Measurements from ENCODE around the gene SMCHD1.
"Not testable (repeated sequence)": the region's sequence is repeated elsewhere in the genome, so short reads cannot be mapped to it uniquely, and the experiment has no call there.

DNA sequence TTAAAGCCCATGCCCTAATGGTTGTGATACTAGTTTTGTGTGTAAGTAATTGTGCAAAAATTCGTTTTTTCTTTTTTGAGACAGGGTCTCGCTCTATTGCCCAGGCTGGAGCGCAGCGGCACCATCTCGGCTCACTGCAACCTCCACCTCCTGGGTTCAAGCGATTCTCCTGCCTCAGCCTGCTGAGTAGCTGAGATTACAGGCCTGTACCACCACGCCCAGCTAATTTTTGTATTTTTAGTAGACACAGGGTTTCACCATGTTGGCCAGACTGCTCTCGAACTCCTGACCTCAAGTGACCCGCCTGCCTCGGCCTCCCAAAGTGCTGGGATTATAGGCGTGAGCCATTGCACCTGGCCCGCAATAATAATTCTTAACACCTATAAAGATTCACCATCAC is 196.9 kb downstream of the SMCHD1 start:
- TF ChIP-seq, protein P1, sequence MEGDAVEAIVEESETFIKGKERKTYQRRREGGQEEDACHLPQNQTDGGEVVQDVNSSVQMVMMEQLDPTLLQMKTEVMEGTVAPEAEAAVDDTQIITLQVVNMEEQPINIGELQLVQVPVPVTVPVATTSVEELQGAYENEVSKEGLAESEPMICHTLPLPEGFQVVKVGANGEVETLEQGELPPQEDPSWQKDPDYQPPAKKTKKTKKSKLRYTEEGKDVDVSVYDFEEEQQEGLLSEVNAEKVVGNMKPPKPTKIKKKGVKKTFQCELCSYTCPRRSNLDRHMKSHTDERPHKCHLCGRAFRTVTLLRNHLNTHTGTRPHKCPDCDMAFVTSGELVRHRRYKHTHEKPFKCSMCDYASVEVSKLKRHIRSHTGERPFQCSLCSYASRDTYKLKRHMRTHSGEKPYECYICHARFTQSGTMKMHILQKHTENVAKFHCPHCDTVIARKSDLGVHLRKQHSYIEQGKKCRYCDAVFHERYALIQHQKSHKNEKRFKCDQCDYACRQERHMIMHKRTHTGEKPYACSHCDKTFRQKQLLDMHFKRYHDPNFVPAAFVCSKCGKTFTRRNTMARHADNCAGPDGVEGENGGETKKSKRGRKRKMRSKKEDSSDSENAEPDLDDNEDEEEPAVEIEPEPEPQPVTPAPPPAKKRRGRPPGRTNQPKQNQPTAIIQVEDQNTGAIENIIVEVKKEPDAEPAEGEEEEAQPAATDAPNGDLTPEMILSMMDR (IDR thresholded peaks at IDR 0.05), result not testable (repeated sequence)
- TF ChIP-seq, protein P2, sequence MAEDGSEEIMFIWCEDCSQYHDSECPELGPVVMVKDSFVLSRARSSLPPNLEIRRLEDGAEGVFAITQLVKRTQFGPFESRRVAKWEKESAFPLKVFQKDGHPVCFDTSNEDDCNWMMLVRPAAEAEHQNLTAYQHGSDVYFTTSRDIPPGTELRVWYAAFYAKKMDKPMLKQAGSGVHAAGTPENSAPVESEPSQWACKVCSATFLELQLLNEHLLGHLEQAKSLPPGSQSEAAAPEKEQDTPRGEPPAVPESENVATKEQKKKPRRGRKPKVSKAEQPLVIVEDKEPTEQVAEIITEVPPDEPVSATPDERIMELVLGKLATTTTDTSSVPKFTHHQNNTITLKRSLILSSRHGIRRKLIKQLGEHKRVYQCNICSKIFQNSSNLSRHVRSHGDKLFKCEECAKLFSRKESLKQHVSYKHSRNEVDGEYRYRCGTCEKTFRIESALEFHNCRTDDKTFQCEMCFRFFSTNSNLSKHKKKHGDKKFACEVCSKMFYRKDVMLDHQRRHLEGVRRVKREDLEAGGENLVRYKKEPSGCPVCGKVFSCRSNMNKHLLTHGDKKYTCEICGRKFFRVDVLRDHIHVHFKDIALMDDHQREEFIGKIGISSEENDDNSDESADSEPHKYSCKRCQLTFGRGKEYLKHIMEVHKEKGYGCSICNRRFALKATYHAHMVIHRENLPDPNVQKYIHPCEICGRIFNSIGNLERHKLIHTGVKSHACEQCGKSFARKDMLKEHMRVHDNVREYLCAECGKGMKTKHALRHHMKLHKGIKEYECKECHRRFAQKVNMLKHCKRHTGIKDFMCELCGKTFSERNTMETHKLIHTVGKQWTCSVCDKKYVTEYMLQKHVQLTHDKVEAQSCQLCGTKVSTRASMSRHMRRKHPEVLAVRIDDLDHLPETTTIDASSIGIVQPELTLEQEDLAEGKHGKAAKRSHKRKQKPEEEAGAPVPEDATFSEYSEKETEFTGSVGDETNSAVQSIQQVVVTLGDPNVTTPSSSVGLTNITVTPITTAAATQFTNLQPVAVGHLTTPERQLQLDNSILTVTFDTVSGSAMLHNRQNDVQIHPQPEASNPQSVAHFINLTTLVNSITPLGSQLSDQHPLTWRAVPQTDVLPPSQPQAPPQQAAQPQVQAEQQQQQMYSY (CRISPR knock-in tag; IDR thresholded peaks at IDR 0.05), result not testable (repeated sequence)
